HG03175 (cell line): Measurements from ENCODE around the gene SPG7.

Experiments
- ATAC-seq: cut with Tn5 transposase; IDR thresholded peaks from one replicate; pipeline ENCODE4 v1.9.1; 2021; ENCODE audit warnings: mild to moderate bottlenecking, moderate library complexity; ENCODE audit not compliant: unreplicated experiment

The SPG7 gene

GRCh38 chr16:89484923-89485679 lies 23.1 kb upstream of the SPG7 start:
- peak; percentile 31 for ATAC-seq

DNA sequence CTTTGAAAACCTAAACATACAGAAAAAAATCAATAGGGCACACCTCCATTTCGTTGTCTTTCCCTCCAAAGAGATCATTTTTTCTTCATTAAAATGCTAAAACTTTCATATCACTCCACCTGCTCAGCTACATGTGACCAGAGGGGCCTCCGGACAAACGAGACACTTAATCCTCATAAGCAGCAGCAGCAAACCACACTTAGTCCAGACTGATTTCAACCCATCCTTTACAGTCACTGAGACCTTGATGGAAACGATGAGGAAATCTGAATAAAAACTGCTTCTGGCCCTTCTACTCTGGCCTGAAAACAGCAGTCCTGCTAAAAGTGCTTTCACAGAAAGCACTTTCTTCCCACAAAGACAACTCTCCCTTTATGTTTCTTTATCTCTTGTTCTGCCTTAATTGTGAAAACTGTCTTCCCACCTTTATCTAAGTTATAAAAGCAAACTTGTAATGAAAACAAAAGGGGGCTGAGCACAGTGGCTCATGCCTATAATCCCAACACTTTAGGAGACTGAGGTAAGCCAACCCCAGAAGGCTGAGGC lies 22.4 kb upstream of the SPG7 start:
- ATAC-seq = no peak

GRCh38 chr16:89489040-89489897 lies 18.9 kb upstream of the SPG7 start:
- peak; percentile 26 for ATAC-seq

DNA sequence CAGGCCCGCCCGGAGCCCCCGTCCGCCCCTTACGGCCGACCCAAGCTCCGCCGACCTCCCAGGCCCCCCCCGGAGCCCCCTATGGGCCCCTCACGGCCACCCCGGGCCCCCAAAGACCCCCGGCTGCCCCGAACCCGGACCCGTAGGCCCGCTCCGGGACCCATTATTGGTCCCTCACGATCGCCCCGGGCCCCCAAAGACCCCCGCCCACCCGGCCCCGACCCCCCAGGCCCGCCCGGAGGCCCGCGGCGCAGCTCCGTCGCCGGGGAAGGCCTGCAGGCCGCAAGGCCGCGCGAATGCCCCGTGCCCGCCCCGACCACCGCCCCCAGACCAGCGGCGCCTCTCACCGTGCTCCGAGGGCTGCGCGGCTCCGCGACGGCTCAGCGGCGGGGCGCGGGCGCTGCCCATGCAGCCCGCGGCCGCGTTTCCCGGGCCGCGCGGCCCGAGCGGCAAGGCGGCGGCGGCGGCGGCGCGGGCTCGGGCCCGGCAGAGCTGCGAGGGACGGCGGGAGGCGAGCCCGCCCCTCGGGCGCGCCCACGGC lies 18.2 kb upstream of the SPG7 start:
- ATAC-seq = no peak

DNA sequence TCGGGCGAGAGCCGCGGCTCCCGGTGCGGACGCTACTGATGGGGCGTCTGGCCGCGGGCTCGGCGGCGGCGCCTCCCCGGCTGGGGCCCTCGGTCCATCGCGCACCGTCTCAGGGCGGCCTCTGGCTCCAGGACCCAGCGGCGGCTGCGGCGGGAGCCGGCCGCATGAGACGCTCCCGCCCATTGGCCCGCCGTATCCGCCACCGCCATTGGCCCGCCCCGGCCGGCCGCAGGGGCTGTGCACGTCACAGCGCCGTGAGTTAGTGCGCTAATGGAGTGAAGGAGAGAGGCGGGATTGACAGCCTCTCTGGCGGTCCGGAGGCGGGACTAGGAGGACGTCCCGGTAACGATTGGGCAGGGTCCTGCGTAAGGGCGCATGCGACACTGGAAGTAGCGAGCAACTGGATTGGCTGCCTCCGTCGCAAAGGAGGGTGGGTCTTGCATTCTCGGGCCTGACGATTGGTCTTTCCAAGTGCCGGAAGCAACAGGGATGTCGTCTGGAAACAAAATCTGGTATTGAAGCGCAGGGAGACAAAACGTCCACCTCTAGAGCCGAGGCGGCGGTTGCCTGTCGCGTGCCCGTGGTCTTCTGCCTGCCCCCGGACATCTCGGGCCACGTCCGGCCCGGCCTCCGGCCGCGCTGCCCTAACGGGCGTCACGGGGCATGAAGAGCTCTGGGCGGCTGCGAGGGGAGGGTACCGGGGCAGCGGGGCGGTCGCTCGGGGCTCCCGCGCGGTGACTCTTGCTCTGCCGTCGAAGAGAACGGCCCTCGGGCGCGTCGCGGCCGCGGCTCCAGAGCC lies 17.6 kb upstream of the SPG7 start, which contains the start of gene ANKRD11:
TSS of gene ANKRD11 (minus strand) at position 123 of the 799 bp plus-strand sequence. CDS start 173,542 bp downstream, outside the sequence.
- ATAC-seq = peak; percentile 88

GRCh38 chr16:89491238-89491869 lies 16.8 kb upstream of the SPG7 start:
- no peak for ATAC-seq

- ATAC-seq = no peak
These were observed 16.1 kb upstream of the SPG7 start for GRCh38 chr16:89491974-89492687.

DNA sequence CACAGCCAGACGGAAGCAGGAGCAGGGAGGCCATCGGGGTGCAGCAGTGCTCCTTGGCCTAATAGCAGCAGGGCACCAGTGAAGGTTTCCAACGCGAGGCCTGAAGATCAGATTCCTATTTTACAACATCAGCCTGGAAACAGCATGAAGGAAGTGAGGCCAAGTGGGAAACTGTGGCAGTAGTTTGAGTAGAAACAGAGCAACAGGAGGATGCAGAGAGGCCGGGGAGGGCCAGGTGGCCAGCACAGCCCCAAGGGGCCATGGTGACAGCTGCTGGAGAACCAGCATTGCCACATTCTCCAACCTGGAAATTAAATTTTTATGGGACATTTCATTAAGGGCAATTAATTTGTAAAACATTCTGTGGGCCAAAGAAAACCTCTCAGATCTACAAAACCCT lies 14.4 kb upstream of the SPG7 start:
- ATAC-seq = no peak

GRCh38 chr16:89495121-89495520 lies 13.1 kb upstream of the SPG7 start:
- ATAC-seq = no peak

- no peak for ATAC-seq
These were observed 9.4 kb upstream of the SPG7 start for GRCh38 chr16:89498839-89499238.

DNA sequence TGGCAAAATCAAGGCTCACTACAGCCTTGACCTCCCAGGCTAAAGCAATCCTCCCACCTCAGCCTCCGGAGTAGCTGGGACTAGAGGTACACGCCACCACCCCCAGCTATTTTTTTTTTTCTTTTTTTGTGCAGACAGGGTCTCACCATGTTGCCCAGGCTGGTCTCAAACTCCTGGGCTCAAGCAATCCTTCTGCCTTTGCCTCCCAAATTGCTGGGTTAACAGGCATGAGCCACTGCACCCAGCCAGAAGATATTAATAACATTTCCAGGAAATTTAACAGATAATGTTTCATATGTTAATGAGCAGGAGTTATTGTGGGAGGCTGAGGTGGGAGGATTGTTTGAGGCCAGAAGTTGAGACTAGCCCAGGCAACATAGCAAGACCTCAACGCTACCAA lies 8.4 kb upstream of the SPG7 start:
- ATAC-seq = no peak

DNA sequence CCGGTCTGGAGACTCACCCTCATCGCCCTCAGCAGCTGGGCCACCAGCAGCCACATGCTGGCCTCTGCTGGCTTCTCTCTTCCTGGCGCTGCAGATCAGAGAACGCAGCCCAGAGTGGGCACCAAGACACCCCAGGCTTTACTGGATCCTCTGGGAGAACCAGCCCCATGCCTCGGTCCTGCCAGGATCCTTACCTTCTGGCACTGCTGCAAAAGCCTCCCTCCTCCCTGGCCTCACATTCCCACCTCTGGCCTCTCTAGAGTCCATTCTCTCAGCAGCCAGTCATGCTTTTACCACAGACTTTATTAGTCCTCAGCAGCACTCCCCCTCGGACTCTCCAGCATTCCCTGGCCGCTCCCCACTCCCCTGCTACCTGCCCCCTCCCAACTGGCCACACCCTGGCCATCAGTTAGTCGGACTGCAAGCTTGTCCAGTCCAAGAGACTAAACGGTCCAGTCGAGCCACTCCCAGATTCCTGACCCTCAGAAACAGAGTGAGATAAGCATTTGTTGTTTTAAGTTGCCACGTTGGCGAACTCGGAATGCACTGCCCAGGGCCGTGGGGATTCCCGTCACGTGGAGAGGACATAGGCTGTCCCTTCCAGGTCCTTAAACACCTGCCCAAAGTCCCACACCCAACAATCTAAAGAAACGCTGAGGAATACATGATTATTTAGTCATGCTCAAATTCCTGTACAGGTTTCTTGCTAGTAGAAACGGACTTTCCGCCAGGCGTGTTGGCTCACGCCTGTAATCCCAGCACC lies 5.9 kb upstream of the SPG7 start:
- no peak for ATAC-seq

DNA sequence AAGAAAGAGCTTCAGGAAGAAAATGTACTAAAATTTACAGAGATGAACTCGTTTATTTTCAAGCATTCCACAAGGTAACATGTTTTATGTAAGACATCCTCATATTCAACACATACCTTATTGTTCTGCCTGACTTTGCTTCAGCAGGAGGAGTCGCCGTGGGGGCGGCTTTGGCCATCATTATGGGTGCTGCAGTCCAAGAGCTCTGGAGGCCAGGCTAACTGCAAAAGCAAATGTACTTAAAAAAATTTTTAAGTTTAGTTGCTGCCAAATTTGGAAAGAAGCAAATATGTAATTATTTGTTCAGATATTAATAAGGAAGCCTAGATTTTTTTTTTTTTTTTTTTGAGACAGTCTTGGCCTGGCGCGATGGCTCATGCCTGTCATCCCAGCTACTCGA lies 4.1 kb upstream of the SPG7 start:
- ATAC-seq = no peak

- ATAC-seq = peak; percentile 58
These were observed 2.7 kb upstream of the SPG7 start for GRCh38 chr16:89505204-89506112.

DNA sequence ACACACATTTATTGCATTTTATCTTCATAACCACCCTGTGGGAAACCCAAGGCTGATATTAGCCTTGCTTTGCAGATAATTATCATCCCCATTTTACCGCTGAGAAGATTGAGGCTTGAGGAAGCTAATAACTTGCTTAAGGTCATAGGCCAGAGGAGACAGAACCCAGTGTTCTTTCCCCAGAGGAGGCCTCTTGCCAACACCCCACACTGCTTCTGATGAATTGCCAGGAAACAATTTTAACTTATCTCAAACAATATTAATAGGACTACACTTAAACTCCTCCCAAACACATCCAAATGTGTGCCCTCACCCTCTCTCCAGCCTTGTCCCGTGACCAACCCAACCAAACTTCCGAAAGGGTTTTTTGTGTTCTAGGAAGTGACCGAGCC lies 2.1 kb upstream of the SPG7 start:
- ATAC-seq = no peak

DNA sequence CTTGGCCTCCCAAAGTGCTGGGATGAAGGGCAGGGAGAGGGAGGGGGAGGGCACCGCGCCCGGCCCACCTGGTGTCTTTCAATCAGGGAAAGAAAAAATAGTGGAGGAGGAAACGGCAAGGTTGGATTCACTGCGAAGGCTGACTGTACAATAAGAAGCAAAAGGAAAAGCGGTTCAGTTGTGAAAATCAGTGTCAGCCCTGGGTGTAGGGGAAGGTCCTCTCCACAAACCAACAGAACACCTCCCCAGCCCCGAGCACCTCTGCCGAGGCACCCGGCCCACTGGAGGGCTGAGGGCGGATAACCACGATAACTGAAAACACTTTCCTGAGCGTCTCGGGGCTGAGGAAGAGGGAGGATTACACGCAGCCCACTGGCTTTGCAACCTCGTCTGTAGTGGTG lies 1.4 kb upstream of the SPG7 start:
- no peak for ATAC-seq

DNA sequence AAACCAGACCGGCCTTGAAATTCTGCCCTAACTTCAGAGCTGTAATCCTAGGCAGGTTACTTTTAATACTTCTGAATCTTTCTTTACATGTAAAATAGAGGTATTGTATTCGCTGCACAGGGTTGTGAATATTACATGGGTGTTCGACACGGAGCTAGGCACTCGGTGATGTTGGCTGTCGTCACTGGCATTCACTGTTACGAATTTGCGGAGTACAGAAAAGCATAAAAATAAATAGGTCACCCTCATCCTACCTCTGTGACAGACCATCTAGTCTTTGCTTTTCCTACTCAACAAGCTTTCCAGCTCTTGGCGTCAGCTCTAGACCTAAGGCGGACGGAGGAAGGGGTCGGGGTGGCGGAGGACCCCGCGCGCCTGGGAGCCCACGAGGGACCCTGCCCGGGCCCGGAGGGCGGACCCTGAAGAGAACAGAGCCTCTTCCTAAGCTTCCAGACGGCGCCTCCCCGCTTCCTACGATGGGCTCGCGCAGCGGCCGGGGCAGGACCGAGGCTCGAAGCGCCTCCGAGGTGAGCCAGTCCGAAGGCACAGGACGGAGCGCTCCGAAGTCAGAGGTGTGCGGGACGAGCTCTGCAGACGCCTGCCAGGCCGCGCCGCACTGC lies 879 bp upstream of the SPG7 start:
- ATAC-seq = no peak
